Stimulated activated CD4-positive, alpha-beta T cell treated with anti-CD3 and anti-CD28 coated beads, Interleukin-1b, Interleukin-23, amount 100 ng/mL, for 24 hours (primary cell): ENCODE data around the gene GAB2.
"Not testable (repeated sequence)": the region's sequence is repeated elsewhere in the genome, so short reads cannot be mapped to it uniquely, and the experiment has no call there.

Source experiments
- DNase-seq, 4 experiments: peaks; one replicate each; pipeline ENCODE4 v3.0.0-alpha.2; 2020; ENCODE audit warnings: low read depth in 4 of 4, low spot score in 1 of 4

GAB2 gene

DNA sequence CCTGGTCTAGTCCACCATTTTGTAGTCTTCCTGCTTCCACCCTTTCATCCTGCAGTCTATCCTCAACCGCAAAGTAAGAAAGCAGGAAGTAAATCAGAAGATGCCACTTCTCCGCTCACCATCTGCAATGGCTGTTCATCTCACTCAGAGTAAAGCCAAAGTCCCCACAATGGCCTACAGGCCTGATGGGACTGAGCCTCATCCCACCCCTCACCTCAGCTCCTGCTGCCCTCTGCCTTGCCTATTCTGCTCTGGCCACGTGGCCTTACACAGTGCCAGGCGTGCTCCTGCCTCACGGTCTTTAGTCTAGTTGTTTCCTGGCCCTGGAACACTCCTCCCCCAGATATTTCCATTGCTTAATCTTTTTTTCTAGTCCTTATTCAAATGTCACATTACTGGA, 133.4 kb downstream of the GAB2 start:
- DNase-seq, result no peak

DNA sequence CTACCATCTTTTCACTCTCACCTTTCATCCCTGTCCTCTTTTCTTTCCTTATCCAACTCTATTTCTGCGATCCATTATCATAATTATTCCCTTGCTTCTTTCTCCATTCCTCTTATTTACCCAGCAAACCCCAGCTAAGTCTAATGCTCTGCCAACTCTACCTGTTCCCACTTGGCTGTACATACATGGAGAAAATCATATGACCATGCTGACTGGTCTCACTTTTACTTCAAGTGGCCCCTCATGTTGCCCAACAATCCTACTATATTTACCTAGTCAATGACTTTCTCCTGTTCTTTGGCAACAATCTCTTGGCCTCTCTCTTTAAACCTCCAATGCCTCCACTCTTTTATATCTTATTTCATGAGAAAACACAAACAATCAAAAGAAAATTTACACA, 134.8 kb downstream of the GAB2 start:
- no peak for DNase-seq

DNA sequence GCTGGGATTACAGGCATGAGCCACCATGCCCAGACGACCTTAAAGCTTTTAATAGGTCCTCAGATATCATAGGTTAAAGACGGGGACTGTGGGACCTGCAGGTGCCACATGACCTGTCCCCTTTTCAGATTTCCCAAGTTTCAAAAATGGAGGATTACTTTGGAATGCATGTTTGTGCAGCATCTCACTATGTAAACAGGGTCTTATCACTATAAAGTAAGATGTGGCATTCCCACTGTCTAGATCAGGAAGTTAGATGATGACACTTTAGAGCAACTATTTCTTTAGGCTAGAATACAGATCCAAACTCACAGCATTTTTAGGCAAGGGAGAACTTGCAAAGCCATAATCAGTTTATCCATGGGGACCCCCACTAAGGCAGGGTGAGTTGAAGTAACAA, 136.1 kb downstream of the GAB2 start:
- no peak for DNase-seq

DNA sequence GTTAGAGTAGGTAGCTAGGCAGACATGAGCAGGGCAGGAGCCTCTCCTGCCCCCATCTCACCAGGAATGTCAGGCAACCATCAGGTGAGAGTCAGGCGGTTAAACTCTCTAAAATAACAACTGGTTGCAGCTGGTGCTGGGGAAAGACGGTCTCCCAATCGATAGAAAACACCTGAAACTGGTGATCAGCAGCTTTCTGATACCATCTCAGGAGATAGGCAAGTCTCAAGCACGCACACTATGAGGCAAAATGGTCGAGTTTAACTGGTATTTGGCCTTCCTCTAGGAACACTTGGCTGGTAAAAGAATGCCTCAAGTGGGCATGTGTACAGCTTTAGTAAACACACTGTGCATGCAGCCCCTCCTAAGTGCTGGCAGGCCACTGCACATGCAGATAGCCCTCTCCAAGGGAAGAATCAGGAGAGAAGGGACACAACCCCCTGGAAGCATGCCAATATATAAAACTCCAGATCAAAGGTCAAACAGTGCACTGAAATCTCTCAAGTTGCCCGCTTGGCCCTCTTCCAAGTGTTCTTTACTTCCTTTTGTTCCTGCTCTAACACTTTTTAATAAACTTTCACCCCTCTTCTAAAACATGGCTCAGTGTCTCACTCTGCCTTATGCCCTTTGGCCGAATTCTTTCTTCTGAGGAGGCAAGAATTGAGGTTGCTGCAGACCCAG, 140.2 kb downstream of the GAB2 start:
- no peak for DNase-seq

DNA sequence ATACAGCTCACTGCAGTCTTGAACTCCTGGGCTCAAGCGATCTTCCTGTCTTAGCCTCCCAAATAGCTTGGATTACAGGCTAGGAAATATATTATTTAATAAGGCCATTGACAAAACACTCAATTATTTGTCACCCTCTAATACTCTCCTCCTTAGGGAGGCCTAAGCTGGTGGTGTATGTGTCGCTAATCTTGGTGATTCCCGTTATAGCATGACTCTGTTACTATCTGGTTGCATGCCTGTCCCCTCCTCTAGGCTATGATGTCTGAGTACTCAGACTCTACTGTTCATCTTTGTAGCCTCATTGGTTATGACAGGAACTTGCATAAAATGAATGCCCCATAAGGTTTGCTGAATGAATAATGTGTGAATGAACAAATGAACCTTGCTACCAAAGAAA, 141.3 kb downstream of the GAB2 start:
- no peak for DNase-seq

DNA sequence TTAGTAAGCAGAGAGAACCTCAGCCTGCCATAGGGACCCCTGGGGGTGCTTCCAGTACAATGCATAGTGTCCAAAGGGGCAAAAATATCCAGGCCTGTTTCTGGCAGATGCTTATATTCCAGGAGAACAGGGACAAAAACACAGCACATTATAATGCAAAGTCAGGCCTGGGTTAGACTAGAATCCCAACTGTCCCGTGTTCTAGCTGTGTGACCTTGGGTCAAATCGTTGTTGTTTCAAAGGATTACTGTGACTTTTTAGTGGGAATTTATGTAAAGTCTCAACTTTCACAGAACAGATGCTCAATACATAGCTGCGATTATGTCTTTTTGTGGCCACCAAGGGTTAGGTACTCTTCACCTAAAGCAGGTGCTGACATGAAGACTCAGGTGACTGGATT, 142.9 kb downstream of the GAB2 start:
- DNase-seq, result no peak

DNA sequence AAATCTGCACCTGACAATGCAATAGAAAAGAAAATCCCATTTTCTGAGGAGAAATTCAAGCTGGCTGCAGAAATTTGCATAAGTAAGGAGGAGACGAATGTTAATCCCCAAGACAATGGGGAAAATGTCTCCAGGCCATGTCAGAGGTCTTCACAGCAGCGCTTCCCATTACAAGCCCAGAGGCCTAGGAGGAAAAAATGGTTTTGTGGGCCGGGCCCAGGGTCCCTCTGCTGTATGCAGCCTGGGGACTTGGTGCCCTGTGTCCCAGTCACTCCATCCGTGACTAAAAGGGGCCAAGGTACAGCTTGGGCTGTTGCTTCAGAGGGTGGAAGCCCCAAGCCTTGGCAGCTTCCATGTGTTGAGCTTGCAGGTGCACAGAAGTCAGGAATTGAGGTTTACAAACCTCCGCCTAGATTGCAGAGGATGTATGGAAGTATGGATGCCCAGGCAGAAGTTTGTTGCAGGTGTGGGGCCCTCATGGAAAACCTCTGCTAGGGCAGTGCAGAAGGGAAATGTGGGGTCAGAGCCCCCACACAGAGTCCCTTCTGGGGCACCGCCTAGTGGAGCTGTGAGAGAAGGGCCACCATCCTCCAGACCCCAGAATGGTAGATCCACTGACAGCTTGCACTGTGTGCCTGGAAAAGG, 144.9 kb downstream of the GAB2 start:
- not testable (repeated sequence) for DNase-seq

DNA sequence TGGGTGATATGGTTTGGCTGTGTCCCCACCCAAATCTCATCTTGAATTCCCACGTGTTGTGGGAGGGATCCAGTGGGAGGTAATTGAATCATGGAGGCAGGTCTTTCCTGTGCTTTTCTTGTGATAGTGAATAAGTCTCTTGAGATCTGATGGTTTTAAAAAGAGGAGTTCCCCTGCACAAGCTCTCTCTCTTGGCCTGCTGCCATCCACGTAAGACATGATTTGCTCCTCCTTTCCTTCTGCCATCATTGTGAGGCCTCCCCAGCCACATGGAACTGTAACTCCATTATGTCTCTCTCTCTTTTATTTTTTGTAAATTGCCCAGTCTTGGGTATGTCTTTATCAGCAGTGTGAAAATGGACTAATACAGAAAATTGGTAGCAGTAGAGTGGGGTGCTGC, 145.8 kb downstream of the GAB2 start:
- not testable (repeated sequence) for DNase-seq

DNA sequence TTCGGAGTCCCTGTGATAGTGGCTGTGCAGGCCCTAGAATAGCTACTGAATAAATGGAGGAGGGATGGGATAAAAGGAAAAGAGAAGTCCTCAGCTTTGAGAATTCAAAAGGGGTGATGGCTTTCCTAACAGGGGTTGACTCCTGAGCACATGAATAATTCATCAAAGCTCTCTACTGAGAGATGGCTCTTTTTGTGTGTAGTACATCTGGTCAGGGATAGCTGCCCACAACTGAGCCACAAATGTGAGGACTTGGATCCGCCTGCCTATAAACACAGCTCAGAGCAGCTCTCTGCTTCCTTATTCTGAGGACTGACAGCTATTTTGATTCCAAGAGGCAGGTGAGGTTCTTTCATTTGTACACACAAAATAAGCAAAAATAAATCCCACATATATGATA, 146.6 kb downstream of the GAB2 start:
- DNase-seq, result no peak

DNA sequence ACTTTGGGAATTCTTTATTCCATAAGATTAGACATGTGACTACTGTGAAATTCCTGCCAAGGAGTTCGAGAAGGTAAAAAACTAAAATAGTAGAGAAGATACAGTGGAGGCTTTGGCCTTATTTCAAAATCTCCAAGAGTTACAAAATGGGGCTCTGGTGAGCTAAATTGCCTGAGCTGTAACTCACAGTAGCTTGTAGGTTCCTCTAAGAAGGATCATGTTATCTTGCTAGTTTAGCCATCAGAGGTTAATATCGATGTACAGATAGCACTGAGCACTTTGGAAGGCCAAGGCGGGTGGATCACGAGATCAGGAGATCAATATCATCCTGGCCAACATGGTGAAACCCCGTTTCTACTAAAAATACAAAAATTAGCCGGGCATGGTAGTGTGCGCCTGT, 147.8 kb downstream of the GAB2 start:
- DNase-seq, result no peak

DNA sequence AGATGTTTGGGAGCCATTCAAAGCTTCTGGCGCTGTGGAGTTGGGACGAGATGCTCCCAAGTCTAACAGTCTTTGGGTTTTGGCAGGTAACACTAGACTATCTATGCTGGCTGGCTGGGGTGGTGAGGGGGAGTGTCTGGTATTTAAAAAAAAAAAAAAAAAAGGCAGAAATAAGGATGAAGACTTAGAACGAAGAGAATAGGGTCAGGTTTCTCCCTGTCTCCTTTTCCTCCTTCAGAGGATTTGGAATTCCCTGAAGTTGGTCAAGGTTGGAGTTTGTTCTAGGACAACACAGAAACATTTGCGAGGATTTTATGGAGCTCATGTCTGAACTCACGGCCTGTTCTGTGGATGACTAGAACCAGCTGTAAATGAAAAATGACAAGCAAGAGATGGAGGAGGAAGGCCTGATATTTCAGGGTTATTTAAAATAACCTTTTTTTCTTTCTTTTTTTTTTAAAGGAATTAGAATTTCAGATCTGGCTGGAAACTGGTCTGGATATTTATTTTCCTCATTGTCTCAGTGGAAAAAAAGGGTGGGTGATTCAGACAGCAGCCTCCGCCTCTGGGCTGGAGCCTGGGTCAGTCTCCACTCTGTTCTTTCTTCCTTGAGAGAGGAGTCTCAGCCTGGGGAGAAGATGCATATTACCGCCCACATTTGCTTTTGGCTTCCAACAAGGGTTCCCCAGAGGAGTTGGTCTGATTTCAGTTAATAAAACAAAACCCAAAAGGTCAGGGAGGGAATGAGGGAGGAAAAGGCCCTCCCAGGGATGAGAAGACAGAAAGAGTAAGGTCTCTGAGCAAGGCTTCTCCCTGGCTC, 148.8 kb downstream of the GAB2 start:
- DNase-seq, result no peak

DNA sequence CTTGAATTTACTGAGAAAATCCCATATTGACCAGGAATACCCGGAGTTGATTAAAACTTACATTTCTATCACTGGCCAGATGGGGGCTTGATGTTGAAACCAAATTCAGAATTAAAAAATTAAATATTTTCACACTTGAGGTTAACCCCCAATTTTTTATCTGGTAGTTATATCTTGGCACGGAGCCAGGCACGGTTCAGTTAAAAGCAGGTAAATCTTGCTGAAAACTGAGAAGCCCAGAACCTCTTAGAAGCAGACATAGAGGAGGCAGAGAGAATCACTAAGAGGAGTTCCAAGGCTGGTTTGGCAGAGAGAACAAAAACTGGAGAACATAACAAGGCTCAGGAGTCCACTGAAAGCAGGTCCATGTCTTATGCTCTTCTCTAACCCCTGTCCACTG, 151.2 kb downstream of the GAB2 start:
- no peak for DNase-seq

DNA sequence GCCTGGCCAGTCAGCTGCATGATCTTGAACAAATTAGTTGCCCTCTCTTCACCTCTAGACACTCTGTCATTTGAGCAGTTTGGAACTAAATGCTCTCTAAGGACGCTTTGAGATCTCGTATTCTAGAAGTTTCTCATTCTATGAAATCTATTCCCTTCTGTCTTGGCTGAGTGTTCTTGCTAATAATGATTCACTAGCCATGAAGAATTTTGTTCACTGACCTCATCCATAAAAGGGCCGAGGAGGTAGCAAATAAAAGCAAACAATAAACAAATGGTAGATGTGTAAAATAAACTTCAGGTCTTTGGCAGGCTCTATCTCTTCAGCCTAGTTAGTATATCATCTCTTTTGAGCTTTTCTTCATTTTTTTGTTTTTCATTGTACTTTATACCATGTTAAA, 152.3 kb downstream of the GAB2 start:
- DNase-seq, result no peak

DNA sequence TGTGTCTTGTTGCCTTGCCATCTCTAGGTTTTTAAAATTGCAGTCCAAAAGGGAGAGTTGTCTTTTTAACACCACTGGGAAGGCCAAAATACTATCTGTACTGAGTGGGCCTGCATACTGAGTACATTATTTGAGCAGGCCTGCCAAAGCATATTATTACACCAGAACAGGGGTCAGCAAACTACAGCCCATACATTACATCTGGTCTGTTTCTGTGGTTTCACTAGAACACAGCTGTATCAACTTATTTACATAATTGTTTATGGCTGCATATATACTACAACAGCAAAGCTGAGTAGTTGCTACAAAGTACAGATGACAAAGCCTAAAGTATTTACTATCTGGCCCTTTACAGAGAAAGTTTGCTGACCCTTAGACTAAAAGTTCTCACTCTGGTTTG, 154.9 kb downstream of the GAB2 start:
- no peak for DNase-seq

DNA sequence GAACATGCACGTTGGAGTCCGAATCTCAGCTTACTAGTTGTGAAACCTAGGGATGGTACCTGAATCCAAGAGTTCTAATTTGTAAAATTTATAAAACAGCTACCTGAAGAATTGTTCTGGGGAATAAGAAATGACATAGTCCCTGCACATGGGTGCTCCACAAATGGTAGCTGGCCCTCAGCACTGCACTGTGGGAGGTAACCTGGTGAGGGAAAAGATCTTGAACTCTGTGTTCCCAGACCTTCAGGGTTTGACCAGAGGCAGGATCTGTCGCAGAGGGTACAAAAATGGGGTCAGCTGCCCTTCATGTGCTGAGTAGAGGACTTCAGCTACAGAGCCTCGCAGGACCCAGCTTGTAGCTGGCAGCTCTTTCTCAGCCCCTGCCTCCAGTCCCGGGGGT, 155.4 kb downstream of the GAB2 start:
- DNase-seq, result no peak

DNA sequence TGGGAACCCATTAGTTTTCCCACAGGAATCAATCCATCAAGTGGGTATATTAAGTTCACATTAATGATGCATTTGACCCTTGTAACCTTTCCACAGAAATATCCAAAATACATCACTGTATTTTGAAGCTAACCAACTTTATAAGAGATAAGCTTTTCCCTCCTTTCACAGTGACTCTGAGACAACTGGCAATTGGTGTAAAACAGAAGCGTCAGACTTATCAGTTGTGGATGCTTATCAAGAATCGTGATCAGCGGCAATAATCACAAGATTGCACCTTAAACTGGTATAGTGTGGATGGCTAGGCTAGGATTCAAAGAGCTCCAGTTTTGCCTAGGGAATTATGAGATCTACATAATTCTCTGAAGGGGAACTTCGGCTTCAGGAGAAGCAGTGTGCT, 155.8 kb downstream of the GAB2 start:
- no peak for DNase-seq

DNA sequence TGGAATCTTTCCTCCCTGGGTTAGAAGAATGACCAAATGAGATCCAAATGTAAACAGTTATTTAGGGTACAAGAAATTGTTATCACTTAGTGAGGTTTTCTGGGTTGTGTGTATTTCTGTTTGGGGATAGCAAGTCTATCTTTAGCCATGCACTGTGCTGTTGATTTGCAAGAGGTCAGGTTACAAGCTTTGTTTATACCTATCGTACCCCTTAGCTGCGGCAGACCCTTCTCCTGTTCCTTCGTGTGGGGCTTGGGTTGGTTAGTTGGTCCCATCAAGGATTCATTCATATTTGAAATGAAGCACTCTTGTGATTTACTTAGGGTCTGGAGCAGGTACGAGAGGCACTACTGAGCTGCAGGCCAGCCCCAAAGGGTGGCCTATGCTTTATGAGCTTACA, 156.3 kb downstream of the GAB2 start:
- no peak for DNase-seq

DNA sequence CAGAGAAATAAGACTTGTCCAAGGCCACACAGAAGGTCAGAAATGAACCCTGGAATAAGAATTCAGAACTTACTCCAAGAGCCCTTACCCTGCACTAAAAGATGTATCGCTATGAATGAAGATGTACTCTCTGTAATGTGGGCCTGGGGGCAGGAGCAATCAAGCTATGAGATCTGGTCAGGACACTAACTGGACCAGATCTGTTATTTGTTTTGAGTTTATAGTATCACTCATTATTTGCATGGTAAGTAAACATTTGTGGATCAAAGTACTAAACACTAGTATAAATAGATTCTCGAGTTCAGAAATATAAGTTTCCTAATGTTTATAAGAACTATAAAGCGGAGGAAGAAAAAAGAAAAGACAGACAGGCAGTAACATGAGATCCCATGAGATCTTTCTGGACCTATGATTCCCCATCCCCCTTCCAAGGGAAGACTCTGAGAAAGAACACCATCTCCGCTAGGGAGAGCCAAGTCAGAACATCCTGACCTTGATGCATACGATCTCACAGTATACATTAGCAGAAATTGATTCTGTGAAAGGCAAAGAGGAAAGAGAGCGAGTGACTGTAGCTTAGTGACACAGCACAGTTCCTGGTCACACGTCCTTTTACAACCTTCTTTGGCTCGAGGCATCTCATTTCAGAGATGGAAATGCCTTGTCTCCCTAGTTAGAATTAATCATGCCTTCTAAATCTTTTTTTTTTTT, 157.7 kb downstream of the GAB2 start:
- DNase-seq, result no peak

DNA sequence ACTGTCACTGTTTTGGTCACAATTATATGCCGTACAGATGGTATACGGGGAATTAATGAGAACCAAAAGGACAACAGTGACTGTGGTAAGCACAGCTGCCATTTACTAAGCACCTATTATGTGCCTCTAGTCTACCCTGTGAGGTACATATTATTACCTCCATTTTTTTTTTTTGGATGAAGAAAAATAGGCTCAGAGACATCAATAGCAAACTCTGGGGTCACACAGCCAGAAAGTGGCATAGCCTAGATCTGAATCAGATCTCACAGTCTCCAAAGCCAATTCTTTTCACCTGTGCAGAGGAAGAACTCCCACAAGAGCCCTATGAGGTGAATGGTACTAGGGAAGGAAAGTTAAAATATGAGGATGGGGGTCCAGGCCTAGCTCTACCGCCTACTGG, 160.0 kb downstream of the GAB2 start:
- no peak for DNase-seq

DNA sequence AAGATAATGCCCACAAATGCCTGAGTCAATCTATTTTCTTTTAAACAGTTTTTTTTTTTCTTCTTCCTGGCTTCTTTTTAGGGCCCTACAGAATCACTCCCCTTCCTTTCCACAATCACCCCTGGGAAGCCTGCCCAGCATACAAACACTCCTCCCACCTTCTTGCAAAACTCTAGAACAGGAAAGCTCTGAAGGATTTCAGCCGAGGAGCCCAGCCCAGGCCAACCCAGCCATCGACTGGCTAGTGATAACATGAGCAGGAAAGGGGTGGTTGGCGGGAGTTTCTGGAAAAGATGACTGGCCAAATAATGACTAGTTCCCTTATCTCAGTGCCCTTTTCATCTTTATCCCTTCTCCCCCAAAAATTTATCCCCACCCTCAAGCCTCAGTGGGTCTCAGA, 160.7 kb downstream of the GAB2 start:
- no peak for DNase-seq

DNA sequence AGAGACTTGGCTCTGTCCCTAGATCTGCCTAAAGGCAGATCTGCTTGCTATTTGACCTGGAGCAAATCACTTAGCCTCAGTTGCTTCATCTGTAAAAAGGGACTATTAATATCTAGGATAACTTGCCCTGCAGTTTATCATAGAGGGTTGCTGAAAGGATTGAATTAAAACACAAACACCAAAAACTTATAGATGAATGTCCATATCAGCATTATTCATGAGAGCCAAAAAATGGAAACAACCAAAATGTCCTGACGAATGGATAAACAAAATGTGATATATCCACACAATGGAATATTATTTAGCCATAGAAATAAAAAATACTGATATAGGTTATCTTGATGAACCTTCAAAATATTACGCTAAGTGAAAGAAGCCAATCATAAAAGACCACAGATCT, 161.7 kb downstream of the GAB2 start:
- DNase-seq, result no peak

DNA sequence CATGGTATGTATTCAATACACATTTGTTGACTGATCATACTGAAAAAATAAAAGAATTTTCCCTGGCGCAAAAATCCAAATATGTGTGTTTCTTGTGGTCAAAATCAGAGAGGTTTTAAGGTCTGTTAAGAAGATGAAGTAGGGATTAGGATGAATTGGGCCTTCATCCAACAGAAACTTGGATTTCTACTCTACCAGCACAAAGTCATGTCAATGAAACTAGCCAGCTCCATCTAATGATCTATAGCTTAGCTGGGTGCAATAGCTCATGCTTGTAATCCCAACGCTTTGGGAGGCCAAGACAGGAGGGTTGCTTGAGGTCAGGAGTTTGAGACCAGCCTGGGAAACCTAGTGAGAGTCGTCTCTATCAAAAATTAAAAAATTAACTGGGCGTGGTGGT, 163.4 kb downstream of the GAB2 start:
- no peak for DNase-seq
